Measurements from ENCODE around the gene TIAM2.
"Not testable (repeated sequence)": the region's sequence is repeated elsewhere in the genome, so short reads cannot be mapped to it uniquely, and the experiment has no call there.

TIAM2 gene

GRCh38 chr6:155196911-155197310, 201.8 kb downstream of the TIAM2 start:
- DNase-seq (ENCODE audit: low read depth) = no peak

- DNase-seq (ENCODE audit: low read depth) = no peak
Observed at GRCh38 chr6:155197932-155198331, 202.8 kb downstream of the TIAM2 start.

- DNase-seq (ENCODE audit: low read depth) = no peak
Observed at GRCh38 chr6:155200012-155200411, 204.9 kb downstream of the TIAM2 start.

- no peak for DNase-seq (ENCODE audit: low read depth)
Observed at GRCh38 chr6:155201461-155202226, 206.5 kb downstream of the TIAM2 start.

- no peak for DNase-seq (ENCODE audit: low read depth)
Observed at GRCh38 chr6:155207223-155207622, 212.1 kb downstream of the TIAM2 start.

GRCh38 chr6:155212106-155212505, 217.0 kb downstream of the TIAM2 start:
- no peak for DNase-seq (ENCODE audit: low read depth)

- DNase-seq (ENCODE audit: low read depth) = no peak
Observed at GRCh38 chr6:155212616-155213380, 217.7 kb downstream of the TIAM2 start.

- no peak for DNase-seq (ENCODE audit: low read depth)
Observed at GRCh38 chr6:155213611-155214372, 218.7 kb downstream of the TIAM2 start.

- no peak for DNase-seq (ENCODE audit: low read depth)
Observed at GRCh38 chr6:155215906-155216305, 220.8 kb downstream of the TIAM2 start.

- no peak for DNase-seq (ENCODE audit: low read depth)
Observed at GRCh38 chr6:155216312-155217046, 221.4 kb downstream of the TIAM2 start.

GRCh38 chr6:155218711-155219110, 223.6 kb downstream of the TIAM2 start:
- not testable (repeated sequence) for DNase-seq (ENCODE audit: low read depth)

GRCh38 chr6:155219299-155219698, 224.2 kb downstream of the TIAM2 start:
- no peak for DNase-seq (ENCODE audit: low read depth)

- DNase-seq (ENCODE audit: low read depth) = no peak
Observed at GRCh38 chr6:155219858-155220301, 224.8 kb downstream of the TIAM2 start.

GRCh38 chr6:155221086-155221485, 226.0 kb downstream of the TIAM2 start:
- no peak for DNase-seq (ENCODE audit: low read depth)

GRCh38 chr6:155222506-155222905, 227.4 kb downstream of the TIAM2 start:
- DNase-seq (ENCODE audit: low read depth) = no peak

GRCh38 chr6:155223646-155224451, 228.7 kb downstream of the TIAM2 start:
- DNase-seq (ENCODE audit: low read depth) = peak; percentile 7

- no peak for DNase-seq (ENCODE audit: low read depth)
Observed at GRCh38 chr6:155224618-155225017, 229.5 kb downstream of the TIAM2 start.

- no peak for DNase-seq (ENCODE audit: low read depth)
Observed at GRCh38 chr6:155227046-155227445, 231.9 kb downstream of the TIAM2 start.

- DNase-seq (ENCODE audit: low read depth) = no peak
Observed at GRCh38 chr6:155228546-155229166, 233.5 kb downstream of the TIAM2 start.

GRCh38 chr6:155230975-155231374, 235.9 kb downstream of the TIAM2 start:
- not testable (repeated sequence) for DNase-seq (ENCODE audit: low read depth)

GRCh38 chr6:155232848-155233247, 237.7 kb downstream of the TIAM2 start:
- DNase-seq (ENCODE audit: low read depth) = no peak

Data from activated gamma-delta T cell treated with anti-CD3 and anti-CD28 coated beads, Interleukin-2, amount 50 U/mL, for 16 hours (primary cell).